ENCODE data around the gene CACNG6. TPM values are rescaled to one million over a fixed set of nuclear protein-coding genes. Genes with fewer than 3 reads are reported as not detected.

CACNG6 gene
- total RNA-seq, 4 donors from 2014 or later, result not detected

DNA sequence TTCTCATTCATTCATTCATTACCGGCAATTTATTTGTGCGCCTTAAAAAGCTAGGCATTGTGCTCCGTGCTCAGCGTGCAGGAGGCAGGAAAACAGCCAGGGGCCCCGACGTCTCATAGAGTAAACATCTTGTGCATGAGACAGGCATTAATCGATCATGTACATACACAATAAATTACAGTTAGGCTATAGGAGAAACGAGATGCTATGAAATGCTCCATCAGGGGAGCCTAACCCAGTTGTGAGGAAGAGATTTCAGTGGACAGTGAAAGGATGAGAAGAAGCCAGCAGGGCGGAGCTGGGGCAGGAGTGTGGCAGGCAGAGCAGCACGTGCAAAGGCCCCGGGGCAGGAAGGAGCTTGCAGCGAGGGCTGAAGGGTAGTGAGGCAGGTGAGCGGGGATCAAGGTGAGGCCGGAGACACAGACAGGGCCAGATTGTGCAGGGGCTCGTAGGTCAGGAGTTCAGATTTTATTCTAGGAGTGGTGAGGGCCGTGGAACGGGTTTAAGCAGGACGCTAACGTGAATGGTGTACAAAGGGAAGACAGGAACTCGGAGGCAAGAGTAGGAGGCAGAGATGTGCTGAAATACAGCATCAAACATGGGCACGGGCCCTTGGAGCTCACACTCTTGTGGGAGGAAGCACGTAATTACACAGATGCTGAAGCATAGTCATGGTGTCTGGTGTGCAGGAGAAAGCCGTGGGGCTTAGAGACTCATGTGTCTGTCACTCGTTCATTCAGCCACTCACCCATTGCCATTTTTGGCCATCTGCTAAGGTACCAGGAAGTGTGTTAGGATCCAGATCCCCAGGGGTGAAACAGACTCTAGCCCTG, 7.8 kb upstream of the CACNG6 start:
- intact Hi-C loops (cut with DNase I), result no loop called here
- peaks cover 9 to 35% (median 28%) of the 10 kb centered on the region in 4 donors for H3K4me1 ChIP-seq
- peaks cover 0 to 90% (median 35%) of the 10 kb centered on the region in 4 donors for H3K27me3 ChIP-seq
- 79% methylated on average over 24 of the region's 24 CpGs for WGBS
- no peak overlapping the region for H3K27ac ChIP-seq (replicated peaks in 1 of 4)
- no peak for DNase-seq (ENCODE audit: extremely low spot score)
- no peak overlapping the region for H3K4me3 ChIP-seq
- H3K36me3 ChIP-seq, result no peaks in the 10 kb centered on the region
- H3K9me3 ChIP-seq, result no peaks in the 10 kb centered on the region
- TF ChIP-seq POLR2A (IDR thresholded peaks at IDR 0.05; ENCODE audit: low read depth), result no peak
- no peak for TF ChIP-seq POLR2AphosphoS5 (IDR thresholded peaks at IDR 0.05)
- TF ChIP-seq EP300 (IDR thresholded peaks at IDR 0.05), result no peak
- TF ChIP-seq, protein P1, sequence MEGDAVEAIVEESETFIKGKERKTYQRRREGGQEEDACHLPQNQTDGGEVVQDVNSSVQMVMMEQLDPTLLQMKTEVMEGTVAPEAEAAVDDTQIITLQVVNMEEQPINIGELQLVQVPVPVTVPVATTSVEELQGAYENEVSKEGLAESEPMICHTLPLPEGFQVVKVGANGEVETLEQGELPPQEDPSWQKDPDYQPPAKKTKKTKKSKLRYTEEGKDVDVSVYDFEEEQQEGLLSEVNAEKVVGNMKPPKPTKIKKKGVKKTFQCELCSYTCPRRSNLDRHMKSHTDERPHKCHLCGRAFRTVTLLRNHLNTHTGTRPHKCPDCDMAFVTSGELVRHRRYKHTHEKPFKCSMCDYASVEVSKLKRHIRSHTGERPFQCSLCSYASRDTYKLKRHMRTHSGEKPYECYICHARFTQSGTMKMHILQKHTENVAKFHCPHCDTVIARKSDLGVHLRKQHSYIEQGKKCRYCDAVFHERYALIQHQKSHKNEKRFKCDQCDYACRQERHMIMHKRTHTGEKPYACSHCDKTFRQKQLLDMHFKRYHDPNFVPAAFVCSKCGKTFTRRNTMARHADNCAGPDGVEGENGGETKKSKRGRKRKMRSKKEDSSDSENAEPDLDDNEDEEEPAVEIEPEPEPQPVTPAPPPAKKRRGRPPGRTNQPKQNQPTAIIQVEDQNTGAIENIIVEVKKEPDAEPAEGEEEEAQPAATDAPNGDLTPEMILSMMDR (IDR thresholded peaks at IDR 0.05), result no peak

DNA sequence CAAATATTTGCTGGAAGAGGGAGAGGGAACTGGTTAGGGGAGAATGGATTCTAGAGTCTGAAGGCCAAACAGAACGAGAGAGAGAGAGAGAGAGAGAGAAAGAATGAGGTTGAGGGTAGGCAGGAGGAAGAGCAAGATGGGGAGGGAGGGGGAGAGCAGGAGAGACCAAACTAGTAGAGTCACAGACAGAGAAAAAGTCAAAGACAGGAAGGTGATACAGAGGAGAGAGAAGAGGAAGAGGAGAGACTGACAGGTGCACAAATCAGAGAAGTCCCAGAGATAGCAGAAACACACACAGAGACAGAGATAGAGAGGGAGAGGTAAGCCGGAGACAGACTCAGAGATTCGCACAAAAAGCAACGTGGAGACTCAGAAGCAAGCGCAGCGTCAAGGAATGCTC, 5.6 kb upstream of the CACNG6 start:
- TF ChIP-seq POLR2AphosphoS5 (IDR thresholded peaks at IDR 0.05), result no peak
- TF ChIP-seq, protein P1 (IDR thresholded peaks at IDR 0.05), result no peak
- TF ChIP-seq POLR2A (IDR thresholded peaks at IDR 0.05; ENCODE audit: low read depth), result no peak
- no peak for TF ChIP-seq EP300 (IDR thresholded peaks at IDR 0.05)
- DNase-seq (ENCODE audit: extremely low spot score), result no peak
- H3K27me3 ChIP-seq, result peaks cover 0 to 79% (median 18%) of the 10 kb centered on the region in 4 donors
- 78% methylated on average over 6 of the region's 6 CpGs for WGBS
- no peaks in the 10 kb centered on the region for H3K9me3 ChIP-seq
- intact Hi-C loops (cut with DNase I), result no loop called here
- no peak overlapping the region for H3K27ac ChIP-seq (replicated peaks in 1 of 4)
- no peaks in the 10 kb centered on the region for H3K36me3 ChIP-seq
- no peak overlapping the region for H3K4me3 ChIP-seq
- peaks cover 4 to 28% (median 17%) of the 10 kb centered on the region in 4 donors for H3K4me1 ChIP-seq

- H3K4me3 ChIP-seq, result no peak overlapping the region
- no peak for DNase-seq (ENCODE audit: extremely low spot score)
- TF ChIP-seq POLR2A (IDR thresholded peaks at IDR 0.05; ENCODE audit: low read depth), result no peak
- TF ChIP-seq, protein P1 (IDR thresholded peaks at IDR 0.05), result no peak
- no peak for TF ChIP-seq EP300 (IDR thresholded peaks at IDR 0.05)
- no peak for TF ChIP-seq POLR2AphosphoS5 (IDR thresholded peaks at IDR 0.05)
- no peak overlapping the region for H3K27ac ChIP-seq (replicated peaks in 1 of 4)
- no peaks in the 10 kb centered on the region for H3K36me3 ChIP-seq
- H3K27me3 ChIP-seq, result peaks cover 6 to 80% (median 28%) of the 10 kb centered on the region in 4 donors
- intact Hi-C loops (cut with DNase I), result no loop called here
- H3K9me3 ChIP-seq, result no peaks in the 10 kb centered on the region
- 90% methylated on average over 6 of the region's 6 CpGs for WGBS
- peaks cover 0 to 32% (median 19%) of the 10 kb centered on the region in 4 donors for H3K4me1 ChIP-seq
Observed at GRCh38 chr19:53988981-53989380, 2.5 kb upstream of the CACNG6 start.

DNA sequence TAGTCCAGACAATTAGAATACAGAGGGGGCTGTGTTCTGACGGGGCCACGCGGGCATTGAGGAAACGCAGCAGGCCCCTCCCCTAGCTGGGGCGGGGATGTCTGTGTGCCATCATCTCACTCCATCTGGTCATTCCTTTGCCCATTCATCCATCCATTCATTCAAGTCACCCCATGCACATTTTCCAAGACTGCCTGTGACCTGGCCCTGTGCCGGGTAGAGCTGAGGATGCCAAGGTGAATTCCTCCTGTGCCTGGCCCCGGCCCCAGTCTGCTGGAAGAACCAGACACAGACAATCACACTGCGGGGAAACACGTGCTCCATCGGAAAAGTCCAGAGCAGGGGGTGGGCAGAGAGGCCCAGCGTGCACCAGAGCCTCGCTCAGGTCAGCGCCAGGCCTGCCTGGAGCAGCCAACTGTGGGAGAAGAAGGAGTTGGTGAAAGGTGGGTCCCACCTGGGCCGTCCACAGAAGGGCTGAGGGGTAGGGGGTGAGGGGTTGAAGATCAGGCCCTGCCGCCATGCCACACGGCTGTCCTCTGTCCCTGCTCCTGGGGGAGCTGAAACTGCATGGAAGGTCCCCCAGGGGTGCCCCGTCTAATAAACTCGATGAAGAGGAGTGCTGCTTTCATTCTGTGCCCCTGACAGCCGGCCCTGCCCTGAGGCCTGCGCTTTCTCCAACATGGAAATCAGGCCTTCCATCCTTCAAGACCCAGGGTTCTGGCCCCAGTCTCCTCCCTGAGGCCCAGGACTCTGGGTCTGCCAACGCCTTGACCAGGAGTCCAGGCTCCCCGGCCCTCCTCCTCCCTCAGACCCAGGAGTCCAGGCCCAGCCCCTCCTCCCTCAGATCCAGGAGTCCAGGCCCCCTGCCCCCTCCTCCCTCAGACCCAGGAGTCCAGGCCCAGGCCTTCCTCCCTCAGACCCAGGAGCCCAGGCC, 1.6 kb upstream of the CACNG6 start:
- intact Hi-C loops (cut with DNase I), result no loop called here
- no peak for DNase-seq (ENCODE audit: extremely low spot score)
- WGBS, result 64% methylated on average over 21 of the region's 22 CpGs
- peak in 1 of 2 donors; percentile 31 for TF ChIP-seq POLR2AphosphoS5 (IDR thresholded peaks at IDR 0.05)
- TF ChIP-seq, protein P1 (IDR thresholded peaks at IDR 0.05), result no peak
- no peak for TF ChIP-seq EP300 (IDR thresholded peaks at IDR 0.05)
- TF ChIP-seq POLR2A (IDR thresholded peaks at IDR 0.05; ENCODE audit: low read depth), result no peak
- H3K4me3 ChIP-seq, result no peak overlapping the region
- H3K9me3 ChIP-seq, result no peaks in the 10 kb centered on the region
- peaks cover 0 to 32% (median 19%) of the 10 kb centered on the region in 4 donors for H3K4me1 ChIP-seq
- no peak overlapping the region for H3K27ac ChIP-seq (replicated peaks in 1 of 4)
- H3K36me3 ChIP-seq, result no peaks in the 10 kb centered on the region
- peaks cover 6 to 80% (median 30%) of the 10 kb centered on the region in 4 donors for H3K27me3 ChIP-seq
